Mesenchymal stem cell (in vitro differentiated cells and primary cell): ENCODE data around the gene FUT9.
A peak's percentile ranks its signal among the peaks of the same experiment; 100 is the strongest.

Experiments used
- DNase-seq: peaks from one replicate; pipeline ENCODE4 v3.0.0-alpha.2; 2013
- H2AFZ ChIP-seq: one replicate; pipeline ENCODE4 v1.6.1; 2013; ENCODE audit warnings: low read depth, mild to moderate bottlenecking, control low read depth, inconsistent platforms, low read length, moderate library complexity
- H2AK5ac ChIP-seq: 2 replicates; pipeline ENCODE4 v1.6.1; 2013; ENCODE audit warnings: low read length, moderate library complexity, mild to moderate bottlenecking, inconsistent platforms; ENCODE audit not compliant: severe bottlenecking
- H2BK120ac ChIP-seq: one replicate; pipeline ENCODE4 v1.6.1; 2013; ENCODE audit warnings: low read depth, mild to moderate bottlenecking, inconsistent platforms, low read length, moderate library complexity
- H2BK12ac ChIP-seq, 2 experiments: one replicate each; pipeline ENCODE4 v1.6.1; 2013; ENCODE audit warnings: inconsistent platforms in 2 of 2, low read length in 2 of 2, mild to moderate bottlenecking in 2 of 2, moderate library complexity in 2 of 2, control low read depth in 1 of 2
- H2BK15ac ChIP-seq: one replicate; pipeline ENCODE4 v1.6.1; 2013; ENCODE audit warnings: mild to moderate bottlenecking, low read depth, inconsistent platforms; ENCODE audit not compliant: poor library complexity, severe bottlenecking
- H2BK5ac ChIP-seq: 2 replicates; pipeline ENCODE4 v1.6.1; 2013; ENCODE audit warnings: low read depth, mild to moderate bottlenecking, low read length, control low read depth, inconsistent platforms; ENCODE audit not compliant: poor library complexity, severe bottlenecking
- H3K14ac ChIP-seq, 2 experiments: one replicate each; pipeline ENCODE4 v1.6.1; 2013; ENCODE audit warnings: inconsistent platforms in 2 of 2, low read length in 2 of 2, control low read depth in 1 of 2, mild to moderate bottlenecking in 1 of 2, moderate library complexity in 1 of 2
- H3K18ac ChIP-seq, 2 experiments: one replicate each; pipeline ENCODE4 v1.6.1; 2013; ENCODE audit warnings: inconsistent platforms in 2 of 2, low read length in 2 of 2, control low read depth in 1 of 2, low read depth in 1 of 2, mild to moderate bottlenecking in 1 of 2
- H3K23ac ChIP-seq, 2 experiments: one replicate each; pipeline ENCODE4 v1.6.1; 2013; ENCODE audit warnings: inconsistent platforms in 2 of 2, low read length in 2 of 2, mild to moderate bottlenecking in 2 of 2, moderate library complexity in 2 of 2, control low read depth in 1 of 2
- H3K27ac ChIP-seq: 2 replicates; pipeline ENCODE4 v1.5.1; 2013; ENCODE audit warnings: mild to moderate bottlenecking, moderate library complexity, low read length, control low read depth, inconsistent platforms; ENCODE audit not compliant: poor library complexity, severe bottlenecking
- H3K27me3 ChIP-seq, 2 experiments: 2 replicates each; pipeline versions ENCODE4 v1.6.1 to v1.7.0; 2013; ENCODE audit warnings: low read length in 2 of 2, mild to moderate bottlenecking in 2 of 2, moderate library complexity in 2 of 2, control low read depth in 1 of 2, inconsistent platforms in 1 of 2; ENCODE audit not compliant: control insufficient read depth in 1 of 2, insufficient read depth in 1 of 2
- H3K36me3 ChIP-seq, 2 experiments: 2 replicates each; pipeline versions ENCODE4 v1.6.1 to v1.7.0; 2013; ENCODE audit warnings: low read length in 2 of 2, control low read depth in 1 of 2, inconsistent platforms in 1 of 2, low read depth in 1 of 2, mild to moderate bottlenecking in 1 of 2; ENCODE audit not compliant: insufficient read depth in 2 of 2, control insufficient read depth in 1 of 2
- H3K4ac ChIP-seq, 2 experiments: one replicate each; pipeline ENCODE4 v1.6.1; 2013; ENCODE audit warnings: inconsistent platforms in 2 of 2, low read length in 2 of 2, mild to moderate bottlenecking in 2 of 2, moderate library complexity in 2 of 2, control low read depth in 1 of 2, low read depth in 1 of 2
- H3K4me1 ChIP-seq: 2 replicates; pipeline ENCODE4 v1.6.1; 2013; ENCODE audit warnings: low read depth, low read length, control low read depth; ENCODE audit not compliant: control insufficient read depth, insufficient read depth
- H3K4me2 ChIP-seq: 2 replicates; pipeline ENCODE4 v1.6.1; 2013; ENCODE audit warnings: low read length, mild to moderate bottlenecking, inconsistent platforms; ENCODE audit not compliant: poor library complexity, severe bottlenecking
- H3K4me3 ChIP-seq, 2 experiments: 2 replicates each; pipeline versions ENCODE4 v1.5.1 to v1.7.0; 2013; ENCODE audit warnings: low read length in 2 of 2, mild to moderate bottlenecking in 2 of 2, control low read depth in 1 of 2, low read depth in 1 of 2; ENCODE audit not compliant: insufficient read depth in 1 of 2
- H3K79me1 ChIP-seq: replicated peaks from 2 replicates; pipeline ENCODE4 v1.6.1; 2013; ENCODE audit warnings: mild to moderate bottlenecking, control low read depth, low read length, inconsistent platforms; ENCODE audit not compliant: poor library complexity, severe bottlenecking
- H3K9ac ChIP-seq: 2 replicates; pipeline ENCODE4 v1.7.0; 2013; ENCODE audit warnings: mild to moderate bottlenecking, low read length, moderate library complexity
- H3K9me3 ChIP-seq: 2 replicates; pipeline ENCODE4 v1.7.0; 2013; ENCODE audit warnings: mild to moderate bottlenecking, low read length; ENCODE audit not compliant: control insufficient read depth
- H4K8ac ChIP-seq: one replicate; pipeline ENCODE4 v1.6.1; 2013; ENCODE audit warnings: inconsistent platforms, mild to moderate bottlenecking, low read length, moderate library complexity
- H4K91ac ChIP-seq: one replicate; pipeline ENCODE4 v1.6.1; 2013; ENCODE audit warnings: mild to moderate bottlenecking, low read length, inconsistent platforms
- WGBS: methylation state at CpG from one replicate; pipeline ENCODE4 v1.1.7; 2013; ENCODE audit warnings: mixed read lengths; 5-methylcytosine and 5-hydroxymethylcytosine counted together

The FUT9 gene

GRCh38 chr6:96153775-96154174 lies 138.0 kb downstream of the FUT9 start:
- no peak overlapping the region for H2BK120ac ChIP-seq
- no peak overlapping the region for H2AFZ ChIP-seq
- H3K9me3 ChIP-seq, result no peaks in the 10 kb centered on the region
- H3K14ac ChIP-seq, result no peak overlapping the region
- H3K9ac ChIP-seq, result no peak overlapping the region
- H2BK5ac ChIP-seq, result no peak overlapping the region
- H2BK12ac ChIP-seq, result no peak overlapping the region
- no peak overlapping the region for H3K4me3 ChIP-seq
- H3K27ac ChIP-seq, result no peak overlapping the region
- H3K18ac ChIP-seq, result no peak overlapping the region
- no peak overlapping the region for H3K4me2 ChIP-seq
- H3K4ac ChIP-seq, result no peak overlapping the region
- no peaks in the 10 kb centered on the region for H3K36me3 ChIP-seq
- no peak overlapping the region for H4K8ac ChIP-seq
- H2BK15ac ChIP-seq, result no peak overlapping the region
- H3K27me3 ChIP-seq, result no peaks in the 10 kb centered on the region
- H2AK5ac ChIP-seq, result no peak overlapping the region
- DNase-seq, result no peak
- H3K4me1 ChIP-seq, result peaks cover 2% of the 10 kb centered on the region
- H4K91ac ChIP-seq, result no peak overlapping the region
- H3K79me1 ChIP-seq, result no peaks in the 10 kb centered on the region
- no peak overlapping the region for H3K23ac ChIP-seq

- no peak overlapping the region for H2BK12ac ChIP-seq
- no peak overlapping the region for H3K18ac ChIP-seq
- H3K27me3 ChIP-seq, result no peaks in the 10 kb centered on the region
- H2BK5ac ChIP-seq, result peak overlapping the region; percentile 79
- no peak overlapping the region for H3K4me2 ChIP-seq
- no peaks in the 10 kb centered on the region for H3K79me1 ChIP-seq
- H4K91ac ChIP-seq, result no peak overlapping the region
- H2AK5ac ChIP-seq, result peak overlapping the region; percentile 45
- peak overlapping the region; percentile 15 for H4K8ac ChIP-seq
- H3K14ac ChIP-seq, result no peak overlapping the region
- peaks cover 2% of the 10 kb centered on the region for H3K4me1 ChIP-seq
- no peak overlapping the region for H2BK120ac ChIP-seq
- no peaks in the 10 kb centered on the region for H3K36me3 ChIP-seq
- 54% methylated on average over 3 of the region's 4 CpGs for WGBS
- H3K23ac ChIP-seq, result no peak overlapping the region
- peak; percentile 7 for DNase-seq
- H2BK15ac ChIP-seq, result no peak overlapping the region
- no peak overlapping the region for H2AFZ ChIP-seq
- H3K27ac ChIP-seq, result peak overlapping the region; percentile 23
- H3K4me3 ChIP-seq, result no peak overlapping the region
- H3K9ac ChIP-seq, result peak overlapping the region; percentile 67
- no peak overlapping the region for H3K4ac ChIP-seq
- H3K9me3 ChIP-seq, result no peaks in the 10 kb centered on the region
Observed at GRCh38 chr6:96156425-96156824, 140.7 kb downstream of the FUT9 start.

- H3K4me3 ChIP-seq, result peak overlapping the region in 1 of 2 experiments; percentile 56
- no peak overlapping the region for H2BK12ac ChIP-seq
- no peak overlapping the region for H2AFZ ChIP-seq
- no peak overlapping the region for H3K23ac ChIP-seq
- H4K8ac ChIP-seq, result no peak overlapping the region
- H2BK15ac ChIP-seq, result no peak overlapping the region
- WGBS, result no CpG with 5 or more reads among the region's 3 CpGs
- H2AK5ac ChIP-seq, result no peak overlapping the region
- H3K4ac ChIP-seq, result no peak overlapping the region
- H3K18ac ChIP-seq, result no peak overlapping the region
- H2BK120ac ChIP-seq, result no peak overlapping the region
- no peak overlapping the region for H2BK5ac ChIP-seq
- no peak overlapping the region for H3K14ac ChIP-seq
- H3K79me1 ChIP-seq, result no peaks in the 10 kb centered on the region
- no peaks in the 10 kb centered on the region for H3K27me3 ChIP-seq
- DNase-seq, result peak; percentile 15
- H3K36me3 ChIP-seq, result no peaks in the 10 kb centered on the region
- H3K27ac ChIP-seq, result peak overlapping the region; percentile 1
- peak overlapping the region; percentile 67 for H3K9ac ChIP-seq
- H3K4me2 ChIP-seq, result no peak overlapping the region
- no peak overlapping the region for H4K91ac ChIP-seq
- H3K9me3 ChIP-seq, result no peaks in the 10 kb centered on the region
- H3K4me1 ChIP-seq, result peaks cover 2% of the 10 kb centered on the region
Observed at GRCh38 chr6:96157018-96157565, 141.3 kb downstream of the FUT9 start.

GRCh38 chr6:96162711-96163120 lies 146.9 kb downstream of the FUT9 start:
- no peak overlapping the region for H3K4me2 ChIP-seq
- WGBS, result 11% methylated on average over 2 of the region's 2 CpGs

More at GRCh38 chr6:96162711-96163120, 146.9 kb downstream of the FUT9 start:
- Histone ChIP-seq H2BK5ac (peak overlapping the region; percentile 81), H2AFZ (no peak overlapping the region), H3K4me1 (no peaks in the 10 kb centered on the region), H3K4me3 (no peak overlapping the region), H3K9ac (no peak overlapping the region), H3K9me3 (peaks cover 2% of the 10 kb centered on the region), H3K27me3 (no peaks in the 10 kb centered on the region), H4K8ac (no peak overlapping the region), H2BK15ac (no peak overlapping the region), H2AK5ac (no peak overlapping the region), H4K91ac (no peak overlapping the region), H3K79me1 (no peaks in the 10 kb centered on the region), H3K18ac (no peak overlapping the region), H3K27ac (peak overlapping the region; percentile 87), H2BK120ac (no peak overlapping the region), H3K14ac (no peak overlapping the region), H3K23ac (no peak overlapping the region), H3K36me3 (no peaks in the 10 kb centered on the region), H2BK12ac (no peak overlapping the region), H3K4ac (no peak overlapping the region)
- no peak for DNase-seq
